ENCODE measurements around the gene ARL6IP5. TPM values are rescaled to one million over a fixed set of nuclear protein-coding genes. Genes with fewer than 3 reads are reported as not detected.

ARL6IP5 gene
- total RNA-seq, 4 donors from 2014 or later: 51.0 to 92.5 (median 82.4) TPM

- Histone ChIP-seq H3K4me1 (no peaks in the 10 kb centered on the region), H3K9me3 (no peaks in the 10 kb centered on the region), H3K27me3 (no peaks in the 10 kb centered on the region), H3K27ac (no peak overlapping the region), H3K36me3 (no peaks in the 10 kb centered on the region), H3K4me3 (no peak overlapping the region)
- no peak for TF ChIP-seq POLR2A (IDR thresholded peaks at IDR 0.05)
- TF ChIP-seq CTCF (IDR thresholded peaks at IDR 0.05): no peak
- no peak for DNase-seq
These were observed 26.3 kb downstream of the ARL6IP5 start for GRCh38 chr3:69110941-69111546.

DNA sequence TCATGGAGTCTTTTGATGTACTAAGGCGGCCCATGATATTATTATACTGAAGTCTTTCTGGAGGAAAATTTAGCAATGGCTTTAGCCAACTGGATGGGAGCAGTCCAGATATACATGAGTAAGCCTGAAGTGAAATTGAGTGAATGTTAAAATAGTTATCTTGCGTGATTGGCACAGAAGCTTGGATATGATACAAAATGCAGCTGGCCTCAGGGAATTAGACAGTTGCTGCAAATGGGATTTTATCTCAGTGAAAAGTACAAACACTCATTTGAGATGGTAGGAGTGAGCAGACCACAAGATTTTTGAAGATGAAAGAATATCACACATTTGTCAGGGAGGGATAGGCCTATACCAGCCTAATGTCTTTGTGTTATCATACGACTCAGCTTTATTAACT lies 28.8 kb downstream of the ARL6IP5 start:
- TF ChIP-seq CTCF (IDR thresholded peaks at IDR 0.05) (no peak), POLR2A (IDR thresholded peaks at IDR 0.05) (no peak)
- H3K4me3 ChIP-seq: no peak overlapping the region
- H3K27ac ChIP-seq: no peak overlapping the region
- no peaks in the 10 kb centered on the region for H3K36me3 ChIP-seq
- DNase-seq: no peak
- no peaks in the 10 kb centered on the region for H3K27me3 ChIP-seq
- no peaks in the 10 kb centered on the region for H3K9me3 ChIP-seq
- no peaks in the 10 kb centered on the region for H3K4me1 ChIP-seq

DNA sequence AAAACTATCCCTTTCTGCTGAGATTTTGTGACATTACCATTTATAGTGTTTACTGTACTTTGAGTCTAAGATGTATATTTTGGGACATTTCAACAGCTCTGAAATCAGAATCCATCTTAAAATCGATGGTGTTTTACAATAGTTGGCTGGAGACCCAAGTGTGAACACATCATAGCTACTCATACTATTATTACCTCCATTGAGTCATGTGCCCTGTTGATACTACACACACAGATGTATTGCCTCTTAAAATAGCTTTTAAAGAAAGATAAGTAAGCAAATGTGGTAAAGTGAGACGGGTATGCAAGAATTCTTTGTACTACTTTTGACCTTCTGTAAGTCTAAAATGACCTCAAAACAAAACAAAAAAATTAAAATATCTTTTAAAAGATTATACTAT lies 31.0 kb downstream of the ARL6IP5 start:
- DNase-seq: no peak
- no peaks in the 10 kb centered on the region for H3K4me1 ChIP-seq
- H3K27me3 ChIP-seq: no peaks in the 10 kb centered on the region
- H3K36me3 ChIP-seq: no peaks in the 10 kb centered on the region
- H3K27ac ChIP-seq: no peak overlapping the region
- no peaks in the 10 kb centered on the region for H3K9me3 ChIP-seq
- TF ChIP-seq POLR2A (IDR thresholded peaks at IDR 0.05): no peak
- no peak for TF ChIP-seq CTCF (IDR thresholded peaks at IDR 0.05)
- H3K4me3 ChIP-seq: no peak overlapping the region

DNA sequence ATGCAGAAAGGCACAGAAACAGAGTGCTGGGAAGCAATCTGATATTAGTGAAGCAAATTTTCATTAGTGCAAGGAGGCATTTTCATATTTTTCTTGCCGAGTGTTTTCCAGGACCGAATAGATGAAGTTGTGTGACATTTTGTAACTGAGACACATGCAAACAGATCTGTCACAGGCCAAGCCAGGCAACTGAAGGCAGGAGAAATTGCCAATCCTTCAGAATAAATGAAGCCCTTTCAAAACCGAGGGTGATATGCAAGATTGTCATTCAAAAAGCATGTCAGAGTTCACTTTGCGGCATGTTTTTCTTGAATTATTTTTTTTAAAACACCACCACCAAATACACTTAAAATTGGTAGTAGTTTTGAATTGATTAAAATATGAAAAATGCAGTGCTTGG lies 31.4 kb downstream of the ARL6IP5 start:
- no peak for DNase-seq
- no peak overlapping the region for H3K4me3 ChIP-seq
- no peaks in the 10 kb centered on the region for H3K36me3 ChIP-seq
- no peak for TF ChIP-seq CTCF (IDR thresholded peaks at IDR 0.05)
- no peak for TF ChIP-seq POLR2A (IDR thresholded peaks at IDR 0.05)
- H3K4me1 ChIP-seq: no peaks in the 10 kb centered on the region
- no peak overlapping the region for H3K27ac ChIP-seq
- no peaks in the 10 kb centered on the region for H3K9me3 ChIP-seq
- H3K27me3 ChIP-seq: no peaks in the 10 kb centered on the region

DNA sequence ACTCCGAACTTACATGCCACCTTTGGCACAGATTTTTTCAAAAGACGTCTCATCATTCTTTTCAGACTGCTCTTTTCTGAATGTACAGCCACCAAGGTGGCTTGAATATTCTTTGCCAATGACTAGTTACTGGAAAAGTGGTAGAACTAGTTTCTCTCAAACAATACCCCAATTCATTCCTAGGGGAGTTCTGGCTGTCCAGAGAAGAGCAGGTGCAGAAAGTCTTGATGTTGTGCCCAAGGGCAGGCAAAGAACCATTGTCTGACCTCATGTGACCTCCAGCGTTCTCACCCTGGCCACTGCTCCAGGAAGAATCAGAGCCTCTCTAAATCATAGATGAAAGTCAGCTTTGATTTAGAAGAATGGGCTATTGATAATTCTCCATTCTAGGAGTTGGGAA lies 32.2 kb downstream of the ARL6IP5 start:
- no peak for TF ChIP-seq POLR2A (IDR thresholded peaks at IDR 0.05)
- no peak for TF ChIP-seq CTCF (IDR thresholded peaks at IDR 0.05)
- Histone ChIP-seq H3K4me3 (no peak overlapping the region), H3K4me1 (no peaks in the 10 kb centered on the region), H3K27me3 (no peaks in the 10 kb centered on the region), H3K9me3 (no peaks in the 10 kb centered on the region), H3K36me3 (no peaks in the 10 kb centered on the region), H3K27ac (no peak overlapping the region)
- DNase-seq: no peak

DNA sequence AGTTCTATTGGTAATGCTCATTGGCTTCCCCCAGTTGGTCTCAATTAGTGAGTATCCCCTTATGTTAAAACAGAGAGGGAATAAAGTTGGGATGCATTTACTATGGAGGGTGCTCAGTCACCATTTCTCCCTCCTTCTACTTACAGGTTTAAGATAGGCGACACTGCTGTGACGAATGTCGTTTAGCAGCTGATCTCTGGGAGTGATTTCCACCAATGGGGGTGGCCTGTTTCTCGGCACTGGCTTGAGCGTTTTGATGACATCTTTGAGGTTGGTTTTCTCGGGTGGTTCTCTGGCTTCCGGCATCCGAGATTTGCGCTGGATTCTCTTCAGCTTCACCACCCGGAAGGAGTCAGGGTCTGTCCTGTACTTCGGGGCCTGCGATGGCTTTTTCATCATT lies 33.8 kb downstream of the ARL6IP5 start:
- TF ChIP-seq POLR2A (IDR thresholded peaks at IDR 0.05) (no peak), CTCF (IDR thresholded peaks at IDR 0.05) (no peak)
- no peaks in the 10 kb centered on the region for H3K4me1 ChIP-seq
- H3K36me3 ChIP-seq: no peaks in the 10 kb centered on the region
- no peak for DNase-seq
- H3K27ac ChIP-seq: no peak overlapping the region
- H3K4me3 ChIP-seq: no peak overlapping the region
- no peaks in the 10 kb centered on the region for H3K27me3 ChIP-seq
- no peaks in the 10 kb centered on the region for H3K9me3 ChIP-seq
